DOHH2 (cell line): ENCODE results near the gene ZBTB5.

Experiments
- EZH2phosphoT487 ChIP-seq: fragments of 200-600 bp; sonication (generic); IDR thresholded peaks from 2 replicates; pipeline ENCODE4 v1.6.1; 2017; ENCODE audit warnings: borderline replicate concordance, mild to moderate bottlenecking, antibody characterized with exemption, low read length, moderate library complexity, mixed read lengths
- TF ChIP-seq, protein P1 (sequence below): fragments of 200-600 bp; sonication (generic); IDR thresholded peaks from one replicate; pipeline ENCODE4 v1.5.1; 2014; ENCODE audit warnings: antibody characterized with exemption, mild to moderate bottlenecking, low read depth, low read length; ENCODE audit not compliant: poor library complexity, severe bottlenecking

- TF ChIP-seq EZH2phosphoT487 = no peak
- TF ChIP-seq, protein P1, sequence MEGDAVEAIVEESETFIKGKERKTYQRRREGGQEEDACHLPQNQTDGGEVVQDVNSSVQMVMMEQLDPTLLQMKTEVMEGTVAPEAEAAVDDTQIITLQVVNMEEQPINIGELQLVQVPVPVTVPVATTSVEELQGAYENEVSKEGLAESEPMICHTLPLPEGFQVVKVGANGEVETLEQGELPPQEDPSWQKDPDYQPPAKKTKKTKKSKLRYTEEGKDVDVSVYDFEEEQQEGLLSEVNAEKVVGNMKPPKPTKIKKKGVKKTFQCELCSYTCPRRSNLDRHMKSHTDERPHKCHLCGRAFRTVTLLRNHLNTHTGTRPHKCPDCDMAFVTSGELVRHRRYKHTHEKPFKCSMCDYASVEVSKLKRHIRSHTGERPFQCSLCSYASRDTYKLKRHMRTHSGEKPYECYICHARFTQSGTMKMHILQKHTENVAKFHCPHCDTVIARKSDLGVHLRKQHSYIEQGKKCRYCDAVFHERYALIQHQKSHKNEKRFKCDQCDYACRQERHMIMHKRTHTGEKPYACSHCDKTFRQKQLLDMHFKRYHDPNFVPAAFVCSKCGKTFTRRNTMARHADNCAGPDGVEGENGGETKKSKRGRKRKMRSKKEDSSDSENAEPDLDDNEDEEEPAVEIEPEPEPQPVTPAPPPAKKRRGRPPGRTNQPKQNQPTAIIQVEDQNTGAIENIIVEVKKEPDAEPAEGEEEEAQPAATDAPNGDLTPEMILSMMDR = no peak
These were observed 31.3 kb downstream of the ZBTB5 start for GRCh38 chr9:37433867-37434371.
